ENCODE data around the gene ANKUB1. TPM values are rescaled to one million over a fixed set of nuclear protein-coding genes. Genes with fewer than 3 reads are reported as not detected.
A peak's percentile ranks its signal among the peaks of the same experiment; 100 is the strongest.
"Not testable (repeated sequence)": the region's sequence is repeated elsewhere in the genome, so short reads cannot be mapped to it uniquely, and the experiment has no call there.

Gene ANKUB1
- total RNA-seq (2022) = not detected in 2 replicates
- percentile 3 among the genes with signal in this experiment for Bru-seq, nascent RNA
- BruChase-seq, experiment 1, labeled RNA remaining after a 6-hour chase = percentile 14 among the genes with signal in this experiment
- BruChase-seq, experiment 2, labeled RNA remaining after a 2-hour chase = percentile 13 among the genes with signal in this experiment
- long read RNA-seq, partial matches to known transcripts = 0 of 34 reads
- long read RNA-seq, other reads (novel, unspliced or antisense) = 34 of 34 reads

- intact Hi-C loops (cut with micrococcal nuclease; ENCODE audit: unreplicated experiment) = loop anchor here (5.0 kb wide), 1 partner anchor 1040 kb away; no protein-coding TSS in a partner anchor
- Mint-ChIP-seq H3K9me3 (ENCODE audit: low read depth, unreplicated experiment) (no peaks in the 10 kb centered on the region), H3K36me3 (ENCODE audit: insufficient read depth, unreplicated experiment) (no peaks in the 10 kb centered on the region), H3K4me1 (ENCODE audit: low read depth, unreplicated experiment) (peaks cover 23% of the 10 kb centered on the region), H3K4me3 (ENCODE audit: low read depth, unreplicated experiment) (no peak within 1 kb of the TSS), H3K27ac (ENCODE audit: unreplicated experiment) (no peak within 1 kb of the TSS), H3K27me3 (ENCODE audit: unreplicated experiment) (no peaks in the 10 kb centered on the region)
- no TSS peak for BruUV-seq (replicated peaks)
- no peak for DNase-seq
- no peak for TF ChIP-seq CTCF (IDR thresholded peaks at IDR 0.05; ENCODE audit: unreplicated experiment)
- CTCF ChIA-PET = no interaction called here
These were observed at the start of gene ANKUB1 for GRCh38 chr3:149792452-149793270. TSS of gene ANKUB1 (minus strand) at chr3:149792554. CDS start at chr3:149792366, 188 bp downstream.

GRCh38 chr3:149839896-149840295, 47.5 kb upstream of the ANKUB1 start:
- H3K27me3 Mint-ChIP-seq (ENCODE audit: unreplicated experiment) = no peaks in the 10 kb centered on the region
- CTCF ChIA-PET = interaction anchor here (0.5 kb wide), 1 partner anchor 721 kb away, joined by 3 read pairs; no protein-coding TSS in a partner anchor
- peaks cover 17% of the 10 kb centered on the region for H3K36me3 Mint-ChIP-seq (ENCODE audit: insufficient read depth, unreplicated experiment)
- no TSS peak for BruUV-seq (replicated peaks)
- H3K9me3 Mint-ChIP-seq (ENCODE audit: low read depth, unreplicated experiment) = peaks cover 10% of the 10 kb centered on the region
- H3K27ac Mint-ChIP-seq (ENCODE audit: unreplicated experiment) = no peak overlapping the region
- TF ChIP-seq CTCF (IDR thresholded peaks at IDR 0.05; ENCODE audit: unreplicated experiment) = no peak
- DNase-seq = no peak
- H3K4me3 Mint-ChIP-seq (ENCODE audit: low read depth, unreplicated experiment) = no peak overlapping the region
- H3K4me1 Mint-ChIP-seq (ENCODE audit: low read depth, unreplicated experiment) = peaks cover 22% of the 10 kb centered on the region
- intact Hi-C loops (cut with micrococcal nuclease; ENCODE audit: unreplicated experiment) = no loop called here

GRCh38 chr3:149839469-149839868, 47.1 kb upstream of the ANKUB1 start:
- H3K27ac Mint-ChIP-seq (ENCODE audit: unreplicated experiment); H3K27me3 Mint-ChIP-seq (ENCODE audit: unreplicated experiment); DNase-seq; intact Hi-C loops (cut with micrococcal nuclease; ENCODE audit: unreplicated experiment); BruUV-seq (replicated peaks); H3K4me3 Mint-ChIP-seq (ENCODE audit: low read depth, unreplicated experiment): not testable (repeated sequence)
- peaks cover 17% of the 10 kb centered on the region for H3K36me3 Mint-ChIP-seq (ENCODE audit: insufficient read depth, unreplicated experiment)
- CTCF ChIA-PET = interaction anchor here (0.5 kb wide), 1 partner anchor 721 kb away, joined by 3 read pairs; no protein-coding TSS in a partner anchor
- H3K4me1 Mint-ChIP-seq (ENCODE audit: low read depth, unreplicated experiment) = peaks cover 21% of the 10 kb centered on the region
- peaks cover 14% of the 10 kb centered on the region for H3K9me3 Mint-ChIP-seq (ENCODE audit: low read depth, unreplicated experiment)

- Mint-ChIP-seq H3K4me1 (ENCODE audit: low read depth, unreplicated experiment) (peaks cover 14% of the 10 kb centered on the region), H3K9me3 (ENCODE audit: low read depth, unreplicated experiment) (peaks cover 16% of the 10 kb centered on the region), H3K36me3 (ENCODE audit: insufficient read depth, unreplicated experiment) (peaks cover 17% of the 10 kb centered on the region)
- H3K27ac Mint-ChIP-seq (ENCODE audit: unreplicated experiment); BruUV-seq (replicated peaks); H3K27me3 Mint-ChIP-seq (ENCODE audit: unreplicated experiment); H3K4me3 Mint-ChIP-seq (ENCODE audit: low read depth, unreplicated experiment); DNase-seq; CTCF ChIA-PET; intact Hi-C loops (cut with micrococcal nuclease; ENCODE audit: unreplicated experiment): not testable (repeated sequence)
These were observed 46.1 kb upstream of the ANKUB1 start for GRCh38 chr3:149838491-149838890.

- CTCF ChIA-PET = interaction anchor here (0.7 kb wide), 1 partner anchor 492 kb away, joined by 4 read pairs; no protein-coding TSS in a partner anchor
- H3K9me3 Mint-ChIP-seq (ENCODE audit: low read depth, unreplicated experiment) = peaks cover 30% of the 10 kb centered on the region
- intact Hi-C loops (cut with micrococcal nuclease; ENCODE audit: unreplicated experiment) = no loop called here
- no peak overlapping the region for H3K4me3 Mint-ChIP-seq (ENCODE audit: low read depth, unreplicated experiment)
- H3K27me3 Mint-ChIP-seq (ENCODE audit: unreplicated experiment) = no peaks in the 10 kb centered on the region
- H3K27ac Mint-ChIP-seq (ENCODE audit: unreplicated experiment) = no peak overlapping the region
- H3K4me1 Mint-ChIP-seq (ENCODE audit: low read depth, unreplicated experiment) = no peaks in the 10 kb centered on the region
- TF ChIP-seq CTCF (IDR thresholded peaks at IDR 0.05; ENCODE audit: unreplicated experiment) = no peak
- BruUV-seq (replicated peaks) = no TSS peak
- no peak for DNase-seq
- peaks cover 6% of the 10 kb centered on the region for H3K36me3 Mint-ChIP-seq (ENCODE audit: insufficient read depth, unreplicated experiment)
These were observed 40.9 kb upstream of the ANKUB1 start for GRCh38 chr3:149833241-149833640.
